TTC549 (cell line): ENCODE measurements around the gene VPS13C.
"Not testable (repeated sequence)": the region's sequence is repeated elsewhere in the genome, so short reads cannot be mapped to it uniquely, and the experiment has no call there.

Experiments
- FAIRE-seq: peaks from 2 replicates; lab custom pipeline; 2012; peaks lifted over from hg19 to GRCh38; lab: Jason Lieb, UNC

Gene VPS13C

GRCh38 chr15:62035256-62035924 lies 24.9 kb downstream of the VPS13C start:
- no peak for FAIRE-seq

GRCh38 chr15:62027916-62028315 lies 32.3 kb downstream of the VPS13C start:
- FAIRE-seq: no peak

DNA sequence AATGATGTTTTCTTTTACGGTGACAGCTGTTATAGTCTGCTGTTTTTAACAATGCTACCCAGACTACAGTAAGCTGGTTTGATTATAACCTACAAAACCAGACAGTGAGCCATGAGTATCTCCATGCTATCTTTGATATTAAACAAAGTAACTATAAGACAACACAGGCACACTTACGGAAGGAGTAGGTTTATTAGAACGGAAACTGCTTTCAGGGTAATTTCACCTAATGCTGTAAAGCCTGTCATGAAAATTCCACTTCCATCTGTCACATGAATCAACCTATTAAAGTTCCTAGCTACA lies 33.0 kb downstream of the VPS13C start:
- no peak for FAIRE-seq

DNA sequence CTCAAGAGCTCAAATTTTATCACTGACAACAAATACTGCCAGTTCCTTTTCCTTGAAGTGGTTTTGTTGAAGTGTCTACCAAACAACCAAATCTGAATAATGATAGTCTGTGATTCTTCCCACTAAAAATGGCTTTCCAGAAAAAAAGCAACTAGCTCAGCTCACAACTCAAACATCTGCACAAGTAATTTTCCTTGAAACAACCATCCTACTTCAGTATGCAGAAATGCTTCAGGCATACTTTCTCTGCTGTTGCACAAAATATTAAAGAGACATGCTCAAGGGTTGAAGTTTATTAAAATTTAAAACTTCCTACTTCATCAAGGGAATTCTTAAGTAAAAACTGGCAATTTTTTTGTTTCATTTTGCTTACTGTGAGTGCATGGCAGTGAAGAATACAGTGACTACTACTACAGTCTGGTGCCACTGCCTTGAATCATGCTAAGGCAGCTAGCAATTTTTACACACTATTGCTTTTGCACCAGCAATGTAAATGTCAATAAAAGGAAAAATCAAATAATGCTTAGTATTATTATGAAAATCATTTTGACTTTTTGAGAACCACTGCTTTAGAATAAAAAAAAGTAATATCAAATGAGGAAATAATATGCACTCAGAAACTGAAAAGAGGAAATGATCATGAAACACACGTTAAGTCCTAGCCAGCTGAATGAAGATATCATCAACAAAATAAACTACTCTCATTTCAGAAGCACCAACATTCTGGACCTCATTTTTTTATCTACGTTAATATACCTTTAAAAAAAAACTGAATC lies 33.6 kb downstream of the VPS13C start:
- FAIRE-seq: no peak

GRCh38 chr15:62021991-62022600 lies 38.2 kb downstream of the VPS13C start:
- no peak for FAIRE-seq

DNA sequence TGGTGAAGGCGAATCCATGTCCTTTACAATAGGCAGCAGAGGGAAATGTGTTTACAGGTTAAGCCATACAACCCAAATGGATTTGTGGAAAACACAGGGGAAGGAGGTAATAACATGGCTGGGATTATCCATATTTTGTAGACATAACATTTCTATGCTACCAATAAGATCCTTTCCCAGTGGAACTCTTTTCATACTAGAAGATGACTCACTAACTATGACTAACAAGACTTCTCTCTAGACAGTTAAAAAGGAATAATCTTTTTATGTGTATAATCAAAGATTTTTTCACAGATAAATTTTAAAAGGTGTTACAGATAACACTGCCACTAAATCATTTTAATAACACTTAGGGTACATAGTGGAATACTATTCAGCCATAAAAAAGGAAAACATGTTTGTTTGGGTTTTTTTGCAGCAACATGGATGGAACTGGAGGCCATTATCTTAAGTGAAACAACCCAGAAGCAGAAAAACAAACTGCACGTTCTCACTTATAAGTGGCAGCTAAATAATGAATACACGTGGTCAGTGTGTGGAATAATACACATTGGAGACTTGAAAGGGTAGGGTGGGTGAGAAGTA lies 39.6 kb downstream of the VPS13C start:
- no peak for FAIRE-seq

DNA sequence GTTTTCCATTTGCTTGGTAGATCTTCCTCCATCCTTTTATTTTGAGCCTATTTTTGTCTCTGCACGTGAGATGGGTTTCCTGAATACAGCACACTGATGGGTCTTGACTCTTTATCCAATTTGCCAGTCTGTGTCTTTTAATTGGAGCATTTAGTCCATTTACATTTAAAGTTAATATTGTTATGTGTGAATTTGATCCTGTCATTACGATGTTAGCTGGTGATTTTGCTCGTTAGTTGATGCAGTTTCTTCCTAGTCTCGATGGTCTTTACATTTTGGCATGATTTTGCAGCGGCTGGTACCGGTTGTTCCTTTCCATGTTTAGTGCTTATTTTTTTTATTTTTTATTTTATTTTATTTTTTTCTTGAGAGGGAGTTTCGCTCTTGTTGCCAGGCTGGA lies 54.9 kb downstream of the VPS13C start:
- FAIRE-seq: not testable (repeated sequence)

- FAIRE-seq: no peak
Measured at GRCh38 chr15:61997786-61998185, 62.5 kb downstream of the VPS13C start.

DNA sequence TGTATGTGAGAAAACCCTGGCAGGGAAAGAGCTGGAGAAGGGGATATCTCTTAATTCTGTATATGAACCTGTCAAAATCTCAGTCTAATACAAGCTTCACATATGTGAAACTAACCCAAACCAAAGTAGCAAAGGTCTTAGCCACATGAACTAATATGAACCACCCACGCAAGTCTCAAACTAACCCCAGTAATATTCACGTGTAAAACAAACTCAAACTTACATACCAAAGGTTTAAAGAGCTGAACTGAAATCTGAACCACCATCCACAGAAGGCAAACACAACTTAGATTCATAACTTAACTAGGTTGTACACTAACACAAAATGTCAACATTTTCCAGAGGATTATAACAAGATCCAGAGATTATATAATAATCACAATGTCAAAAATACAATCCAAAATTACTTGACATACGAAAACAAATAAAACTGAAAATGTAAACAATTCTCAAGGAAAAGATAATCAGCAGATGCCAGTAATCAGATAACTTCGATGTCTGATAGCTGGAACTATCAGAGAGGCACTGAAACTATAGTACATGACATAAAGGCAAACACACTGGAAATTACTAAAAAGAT lies 64.1 kb downstream of the VPS13C start:
- no peak for FAIRE-seq

DNA sequence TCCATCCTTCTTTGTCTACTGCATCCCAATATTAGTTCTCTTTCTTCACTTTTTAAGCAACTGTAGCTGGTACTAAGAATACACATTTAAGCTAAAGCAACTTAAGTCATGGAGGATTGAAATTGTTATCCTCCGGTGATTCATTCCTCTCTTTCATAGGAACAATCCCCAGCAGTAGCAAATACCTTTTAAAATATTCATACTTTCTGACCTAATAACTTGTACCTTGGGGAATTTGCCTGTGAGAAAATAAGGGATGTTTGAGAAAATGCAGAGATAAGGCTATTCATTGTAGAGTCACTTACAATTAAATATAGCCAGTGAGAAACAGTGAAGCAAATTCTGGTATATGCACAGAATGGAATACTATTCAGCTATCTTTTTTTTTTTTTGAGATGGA lies 66.0 kb downstream of the VPS13C start:
- FAIRE-seq: no peak

- no peak for FAIRE-seq
Measured at GRCh38 chr15:61992518-61992917, 67.7 kb downstream of the VPS13C start.

DNA sequence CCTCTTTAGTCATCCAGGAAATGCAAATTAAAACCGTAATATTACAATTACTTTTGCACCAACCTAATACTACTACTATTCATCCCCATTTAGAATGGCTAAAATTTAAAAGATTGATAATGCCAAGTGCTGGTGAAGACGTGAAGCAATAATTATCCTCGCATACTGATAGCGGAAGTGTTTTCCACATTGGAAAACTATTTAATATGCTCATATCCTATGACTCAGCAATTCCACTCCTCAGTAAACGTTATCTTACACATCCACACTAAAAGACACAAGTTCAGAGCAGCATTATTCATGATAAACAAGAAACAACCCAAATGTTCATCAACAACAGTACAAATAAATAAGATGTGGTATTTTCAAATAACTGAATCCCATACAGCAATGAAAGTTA lies 70.6 kb downstream of the VPS13C start:
- no peak for FAIRE-seq

DNA sequence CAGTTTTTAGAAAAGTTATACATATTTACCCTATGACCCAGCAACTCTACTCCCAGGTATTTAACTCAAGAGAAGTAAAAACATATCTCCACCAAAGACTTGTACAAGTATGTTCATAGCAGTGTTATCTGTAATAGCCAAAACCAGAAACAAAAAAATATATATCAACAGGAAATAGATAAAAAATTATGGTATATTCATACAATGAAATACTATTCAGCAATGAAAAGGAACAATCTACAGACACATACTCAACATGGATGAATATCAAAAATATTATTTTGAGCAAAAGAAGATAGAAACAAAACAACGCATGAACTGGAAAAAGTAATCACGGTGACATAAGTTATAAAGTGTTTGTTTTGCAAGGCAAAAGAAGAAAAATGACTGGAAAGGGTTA lies 72.4 kb downstream of the VPS13C start:
- no peak for FAIRE-seq

DNA sequence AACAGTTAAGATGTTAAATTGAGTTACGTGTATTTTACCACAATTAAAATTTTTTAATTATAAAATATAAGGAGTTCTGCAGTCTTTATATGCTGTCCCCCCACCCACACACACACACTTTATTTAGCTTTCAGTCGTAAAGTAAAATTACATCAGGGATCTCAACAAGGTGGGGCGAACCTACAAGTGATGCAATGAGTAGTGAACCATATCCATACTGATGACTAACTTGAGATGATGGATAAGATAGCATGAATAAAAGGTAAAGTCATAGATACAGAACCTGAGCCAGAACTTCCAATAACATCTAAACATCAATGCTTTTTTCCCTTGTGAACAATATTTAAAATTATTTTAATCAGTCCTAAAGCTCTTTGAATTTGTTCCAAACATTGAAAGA lies 77.2 kb downstream of the VPS13C start:
- FAIRE-seq: no peak

- no peak for FAIRE-seq
Measured at GRCh38 chr15:61978225-61978624, 82.0 kb downstream of the VPS13C start.

DNA sequence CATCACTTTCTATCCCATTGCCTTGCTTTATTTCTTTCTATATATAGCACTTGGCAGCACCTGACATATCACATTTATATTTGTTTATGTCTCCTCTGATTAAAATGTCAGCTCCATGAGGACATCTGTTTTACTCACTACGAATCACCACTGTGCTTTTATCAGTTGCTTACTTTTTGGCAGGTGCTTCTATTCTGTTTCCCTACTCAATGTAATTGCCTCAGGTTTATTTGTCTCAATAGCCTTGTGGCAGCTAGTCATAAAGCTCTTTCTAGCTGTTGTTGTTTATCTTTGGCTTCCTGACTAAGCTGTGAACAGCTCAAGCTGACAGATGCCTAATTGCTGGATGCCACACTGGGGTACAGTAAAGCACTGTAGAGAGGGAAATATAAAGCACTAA lies 85.5 kb downstream of the VPS13C start:
- no peak for FAIRE-seq

GRCh38 chr15:61974118-61974517 lies 86.1 kb downstream of the VPS13C start:
- no peak for FAIRE-seq

- no peak for FAIRE-seq
Measured at GRCh38 chr15:61951949-61952348, 108.3 kb downstream of the VPS13C start.

DNA sequence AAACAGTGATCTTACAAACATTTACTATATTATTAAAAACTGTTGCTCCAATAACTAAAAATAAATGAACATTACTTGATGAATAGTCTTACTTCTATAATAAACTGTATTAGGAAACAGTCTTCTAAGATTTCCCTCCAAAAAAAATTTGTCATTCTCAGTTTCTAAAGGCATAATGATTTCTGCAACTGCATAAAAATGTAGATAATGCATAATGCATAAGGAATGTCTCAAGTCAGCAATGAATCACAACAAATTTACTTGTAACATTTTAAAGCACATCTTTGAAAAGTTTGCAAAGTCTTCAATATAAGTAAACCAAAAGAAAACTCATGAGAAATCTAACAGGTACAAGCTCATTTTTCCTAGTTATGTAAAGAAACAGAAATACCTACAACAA lies 113.5 kb downstream of the VPS13C start:
- FAIRE-seq: no peak

DNA sequence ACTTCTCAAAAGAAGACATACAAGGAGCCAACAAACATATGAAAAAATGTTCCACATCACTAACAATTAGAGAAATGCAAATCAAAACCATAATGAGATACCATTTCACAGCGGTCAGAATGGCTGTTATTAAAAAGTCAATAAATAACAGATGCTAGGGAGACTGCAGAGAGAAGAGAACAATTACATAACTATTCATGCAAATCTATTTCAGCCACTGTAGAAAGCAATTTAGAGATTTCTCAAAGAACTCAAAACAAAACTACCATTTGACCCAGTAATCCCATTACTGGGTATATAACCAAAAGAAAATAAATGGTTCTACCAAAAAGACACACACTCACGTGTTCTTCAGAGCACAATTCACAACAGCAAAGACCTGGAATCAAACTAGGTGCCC lies 116.3 kb downstream of the VPS13C start:
- no peak for FAIRE-seq

- no peak for FAIRE-seq
Measured at GRCh38 chr15:61938249-61938648, 122.0 kb downstream of the VPS13C start.

- no peak for FAIRE-seq
Measured at GRCh38 chr15:61936528-61937195, 123.6 kb downstream of the VPS13C start.

DNA sequence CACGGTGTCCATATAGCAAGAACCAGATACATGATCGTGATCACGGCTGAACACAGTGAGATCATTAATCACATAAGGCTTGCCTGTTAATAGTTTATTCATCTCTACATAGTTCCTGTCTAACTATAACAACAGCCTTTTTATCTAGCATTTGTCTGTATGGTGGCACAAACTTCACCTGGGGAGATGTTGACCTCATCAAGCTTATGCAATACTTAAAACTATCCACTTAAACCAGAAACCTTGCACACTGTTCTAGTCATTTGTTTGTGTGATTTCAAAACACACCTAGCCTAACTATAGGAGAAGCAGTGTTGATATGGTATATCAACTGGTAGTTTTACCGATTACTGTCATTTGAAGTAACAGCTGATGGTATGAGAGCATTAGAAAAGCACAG lies 124.8 kb downstream of the VPS13C start:
- FAIRE-seq: no peak
